DOHH2 (cell line): ENCODE results near the gene HEATR5A.

ENCODE experiments used
- H3F3A ChIP-seq: fragments of 200-600 bp; sonication (generic), shearing (Covaris generic); 2 replicates; pipeline ENCODE4 v1.6.0; 2016; ENCODE audit warnings: antibody characterized with exemption, mild to moderate bottlenecking; ENCODE audit not compliant: control insufficient read depth, insufficient read depth
- H3K27ac ChIP-seq: fragments of 200-600 bp; sonication (generic); 2 replicates; pipeline ENCODE4 v1.5.1; 2014; ENCODE audit warnings: low read depth, mild to moderate bottlenecking, low read length, moderate library complexity
- H3K27me3 ChIP-seq: fragments of 200-600 bp; sonication (generic); 2 replicates; pipeline ENCODE4 v1.6.1; 2014; ENCODE audit warnings: mild to moderate bottlenecking, low read length, mixed read lengths; ENCODE audit not compliant: control insufficient read depth
- H3K36me3 ChIP-seq: fragments of 200-600 bp; sonication (generic); 2 replicates; pipeline ENCODE4 v1.6.1; 2014; ENCODE audit warnings: mild to moderate bottlenecking, low read length, moderate library complexity, mixed read lengths; ENCODE audit not compliant: control insufficient read depth
- H3K4me1 ChIP-seq: fragments of 200-600 bp; sonication (generic); 2 replicates; pipeline ENCODE4 v1.6.1; 2014; ENCODE audit warnings: mild to moderate bottlenecking, low read length, mixed read lengths; ENCODE audit not compliant: control insufficient read depth
- H3K4me2 ChIP-seq: fragments of 200-600 bp; sonication (generic); 2 replicates; pipeline ENCODE4 v1.6.0; 2014; ENCODE audit warnings: mild to moderate bottlenecking, low read length, moderate library complexity
- H3K4me3 ChIP-seq: fragments of 200-600 bp; sonication (generic); 2 replicates; pipeline ENCODE4 v1.5.1; 2014; ENCODE audit warnings: mild to moderate bottlenecking, low read length, mixed read lengths
- H3K79me2 ChIP-seq: fragments of 200-600 bp; sonication (generic); 2 replicates; pipeline ENCODE4 v1.6.1; 2014; ENCODE audit warnings: mild to moderate bottlenecking, low read length, mixed read lengths; ENCODE audit not compliant: control insufficient read depth
- H3K9me2 ChIP-seq: fragments of 200-600 bp; sonication (generic); replicated peaks from 2 replicates; pipeline ENCODE4 v1.6.1; 2014; ENCODE audit warnings: mild to moderate bottlenecking, low read length, mixed read lengths; ENCODE audit not compliant: control insufficient read depth
- H3K9me3 ChIP-seq: fragments of 200-600 bp; sonication (generic); 2 replicates; pipeline ENCODE4 v1.6.1; 2014; ENCODE audit warnings: antibody characterized with exemption, low read length, mixed read lengths; ENCODE audit not compliant: control insufficient read depth, insufficient read depth
- H4K20me1 ChIP-seq: fragments of 200-600 bp; sonication (generic); 2 replicates; pipeline ENCODE4 v1.6.0; 2014; ENCODE audit warnings: low read depth, mild to moderate bottlenecking, antibody characterized with exemption, low read length, moderate library complexity; ENCODE audit not compliant: control insufficient read depth, insufficient read depth
- CTCF ChIP-seq: fragments of 200-600 bp; sonication (generic); IDR thresholded peaks from one replicate; pipeline ENCODE4 v1.5.1; 2014; ENCODE audit warnings: antibody characterized with exemption, mild to moderate bottlenecking, low read depth, low read length; ENCODE audit not compliant: poor library complexity, severe bottlenecking
- EZH2phosphoT487 ChIP-seq: fragments of 200-600 bp; sonication (generic); IDR thresholded peaks from 2 replicates; pipeline ENCODE4 v1.6.1; 2017; ENCODE audit warnings: borderline replicate concordance, mild to moderate bottlenecking, antibody characterized with exemption, low read length, moderate library complexity, mixed read lengths

The HEATR5A gene

GRCh38 chr14:31419179-31419966 lies 977 bp downstream of the HEATR5A start:
- Histone ChIP-seq H4K20me1 (no peaks in the 10 kb centered on the region), H3K9me2 (no peaks in the 10 kb centered on the region), H3F3A (peaks cover 15% of the 10 kb centered on the region), H3K27me3 (no peaks in the 10 kb centered on the region), H3K4me3 (peak overlapping the region; percentile 91), H3K4me2 (peak overlapping the region; percentile 64), H3K36me3 (no peaks in the 10 kb centered on the region), H3K27ac (no peak overlapping the region), H3K79me2 (peaks cover 16% of the 10 kb centered on the region), H3K9me3 (no peaks in the 10 kb centered on the region), H3K4me1 (peaks cover 21% of the 10 kb centered on the region)
- TF ChIP-seq CTCF (no peak), EZH2phosphoT487 (no peak)

- H3K27me3 ChIP-seq = no peaks in the 10 kb centered on the region
- no peak overlapping the region for H3K4me3 ChIP-seq
- H3K27ac ChIP-seq = no peak overlapping the region
- no peaks in the 10 kb centered on the region for H3K36me3 ChIP-seq
- peaks cover 16% of the 10 kb centered on the region for H3K79me2 ChIP-seq
- H3K9me2 ChIP-seq = no peaks in the 10 kb centered on the region
- H3K9me3 ChIP-seq = no peaks in the 10 kb centered on the region
- peaks cover 15% of the 10 kb centered on the region for H3F3A ChIP-seq
- H3K4me1 ChIP-seq = peaks cover 26% of the 10 kb centered on the region
- H3K4me2 ChIP-seq = no peak overlapping the region
- no peak for TF ChIP-seq CTCF
- no peak for TF ChIP-seq EZH2phosphoT487
- H4K20me1 ChIP-seq = no peaks in the 10 kb centered on the region
Measured at GRCh38 chr14:31418440-31418839, 1.9 kb downstream of the HEATR5A start.

- peaks cover 11% of the 10 kb centered on the region for H3F3A ChIP-seq
- peaks cover 36% of the 10 kb centered on the region for H3K4me1 ChIP-seq
- H3K27ac ChIP-seq = no peak overlapping the region
- H3K79me2 ChIP-seq = peaks cover 10% of the 10 kb centered on the region
- 0 out of 2 replicates have a peak overlapping the region, but pooled peaks have one; percentile 5 for H3K4me2 ChIP-seq
- TF ChIP-seq EZH2phosphoT487 = no peak
- TF ChIP-seq CTCF = no peak
- no peaks in the 10 kb centered on the region for H3K36me3 ChIP-seq
- H4K20me1 ChIP-seq = no peaks in the 10 kb centered on the region
- H3K4me3 ChIP-seq = no peak overlapping the region
- H3K27me3 ChIP-seq = no peaks in the 10 kb centered on the region
- no peaks in the 10 kb centered on the region for H3K9me3 ChIP-seq
- H3K9me2 ChIP-seq = no peaks in the 10 kb centered on the region
Measured at GRCh38 chr14:31414190-31414833, 6.0 kb downstream of the HEATR5A start.
